ENCODE measurements around the gene FOXE1. TPM values are rescaled to one million over a fixed set of nuclear protein-coding genes. Genes with fewer than 3 reads are reported as not detected.

Gene FOXE1
- total and polyA plus RNA-seq, 7 donors = not detected

DNA sequence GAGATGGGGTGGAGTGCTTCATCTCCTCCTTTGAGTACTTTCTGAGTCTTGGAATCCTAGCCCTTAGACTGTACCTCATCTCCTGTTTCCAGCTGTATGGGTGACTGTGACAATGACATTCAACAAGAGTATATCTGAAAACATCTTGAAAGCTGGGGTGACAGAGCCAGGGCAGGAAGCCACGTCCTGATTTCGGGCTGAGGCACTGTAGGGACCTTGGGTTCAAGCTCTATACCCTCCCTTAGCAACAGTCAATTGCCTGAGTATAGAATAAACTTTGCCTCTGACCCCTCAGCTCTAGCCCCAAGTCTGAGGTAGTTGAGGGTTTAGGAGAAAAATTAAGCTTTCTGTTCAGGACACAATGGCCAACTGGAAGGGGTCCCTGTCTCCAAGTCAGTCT lies 6.3 kb downstream of the FOXE1 start:
- H3K4me3 ChIP-seq = no peak overlapping the region
- H3K9me3 ChIP-seq = no peaks in the 10 kb centered on the region
- peaks cover 39 to 99% (median 76%) of the 10 kb centered on the region in 3 donors for H3K27me3 ChIP-seq
- H3K36me3 ChIP-seq = no peaks in the 10 kb centered on the region
- intact Hi-C loops (cut with DNase I) = no loop called here
- 49 to 61% methylated on average over 2 of the region's 2 CpGs for WGBS, 2 donors
- peaks cover 0 to 16% (median under 1%) of the 10 kb centered on the region in 4 donors for H3K4me1 ChIP-seq
- no peak for DNase-seq
- H3K27ac ChIP-seq = no peak overlapping the region
- no peak for TF ChIP-seq POLR2AphosphoS5 (IDR thresholded peaks at IDR 0.05)
- TF ChIP-seq, protein P1, sequence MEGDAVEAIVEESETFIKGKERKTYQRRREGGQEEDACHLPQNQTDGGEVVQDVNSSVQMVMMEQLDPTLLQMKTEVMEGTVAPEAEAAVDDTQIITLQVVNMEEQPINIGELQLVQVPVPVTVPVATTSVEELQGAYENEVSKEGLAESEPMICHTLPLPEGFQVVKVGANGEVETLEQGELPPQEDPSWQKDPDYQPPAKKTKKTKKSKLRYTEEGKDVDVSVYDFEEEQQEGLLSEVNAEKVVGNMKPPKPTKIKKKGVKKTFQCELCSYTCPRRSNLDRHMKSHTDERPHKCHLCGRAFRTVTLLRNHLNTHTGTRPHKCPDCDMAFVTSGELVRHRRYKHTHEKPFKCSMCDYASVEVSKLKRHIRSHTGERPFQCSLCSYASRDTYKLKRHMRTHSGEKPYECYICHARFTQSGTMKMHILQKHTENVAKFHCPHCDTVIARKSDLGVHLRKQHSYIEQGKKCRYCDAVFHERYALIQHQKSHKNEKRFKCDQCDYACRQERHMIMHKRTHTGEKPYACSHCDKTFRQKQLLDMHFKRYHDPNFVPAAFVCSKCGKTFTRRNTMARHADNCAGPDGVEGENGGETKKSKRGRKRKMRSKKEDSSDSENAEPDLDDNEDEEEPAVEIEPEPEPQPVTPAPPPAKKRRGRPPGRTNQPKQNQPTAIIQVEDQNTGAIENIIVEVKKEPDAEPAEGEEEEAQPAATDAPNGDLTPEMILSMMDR (IDR thresholded peaks at IDR 0.05) = no peak
- TF ChIP-seq EP300 (IDR thresholded peaks at IDR 0.05) = no peak
- TF ChIP-seq POLR2A (IDR thresholded peaks at IDR 0.05) = no peak

DNA sequence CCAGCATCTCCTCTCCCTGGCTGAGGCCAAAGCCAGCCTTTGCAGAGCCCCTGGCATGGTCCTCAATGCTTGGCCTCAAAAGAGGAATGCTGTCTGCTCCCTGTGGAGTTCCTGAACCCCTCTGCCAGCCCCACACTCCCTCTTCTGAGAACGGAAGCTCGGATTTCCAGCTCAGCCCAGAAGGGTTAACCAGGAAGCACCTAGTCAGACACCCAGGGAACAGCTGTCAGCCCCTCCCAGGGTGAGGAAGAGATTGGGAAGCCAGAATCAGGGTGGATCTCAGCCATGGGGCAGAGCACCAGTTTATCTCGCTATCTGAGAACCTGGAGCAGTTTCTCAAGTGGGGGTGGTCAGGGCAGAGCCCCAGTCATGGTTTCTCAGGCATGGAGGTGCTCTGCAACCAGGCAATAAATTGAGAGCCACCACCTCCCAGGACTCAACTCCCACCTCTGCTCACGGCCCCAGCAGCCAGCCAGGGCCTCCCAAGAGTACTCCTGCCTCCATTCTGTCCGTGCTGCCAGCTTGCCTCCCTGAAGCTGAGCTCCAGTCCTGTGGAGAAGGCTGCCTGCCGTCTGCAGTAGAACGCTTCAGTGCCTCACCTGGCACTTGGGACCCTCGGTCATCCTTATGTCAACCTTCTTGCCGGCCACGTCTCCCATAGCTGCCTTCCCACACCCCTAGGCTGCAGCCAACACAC lies 7.6 kb downstream of the FOXE1 start:
- Histone ChIP-seq H3K27ac (no peak overlapping the region), H3K4me1 (peaks cover 0 to 12% (median 0%) of the 10 kb centered on the region in 4 donors), H3K36me3 (no peaks in the 10 kb centered on the region), H3K9me3 (no peaks in the 10 kb centered on the region), H3K27me3 (peaks cover 29 to 99% (median 63%) of the 10 kb centered on the region in 3 donors), H3K4me3 (no peak overlapping the region)
- intact Hi-C loops (cut with DNase I) = no loop called here
- TF ChIP-seq, protein P1 (IDR thresholded peaks at IDR 0.05) = no peak
- no peak for TF ChIP-seq POLR2AphosphoS5 (IDR thresholded peaks at IDR 0.05)
- no peak for TF ChIP-seq EP300 (IDR thresholded peaks at IDR 0.05)
- TF ChIP-seq POLR2A (IDR thresholded peaks at IDR 0.05) = no peak
- DNase-seq = no peak
- 47 to 67% methylated on average over 10 of the region's 10 CpGs for WGBS, 2 donors

DNA sequence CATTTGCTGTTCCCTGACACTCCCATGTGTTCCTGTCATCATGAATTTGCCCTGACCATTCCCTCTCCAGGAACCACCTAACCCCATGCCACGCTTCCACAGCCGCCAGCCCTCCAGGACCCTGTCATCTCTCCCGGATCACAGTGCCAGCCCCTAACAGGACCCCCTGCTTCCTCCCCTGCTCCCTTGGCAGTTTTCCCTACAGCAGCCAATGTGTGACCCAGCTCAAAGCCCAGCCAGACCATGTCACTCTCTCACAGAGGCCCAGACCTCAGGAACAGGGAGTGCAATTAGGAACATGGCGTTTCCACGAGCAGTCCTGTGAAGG lies 8.1 kb downstream of the FOXE1 start:
- WGBS, 2 donors = 80 to 87% methylated on average over 5 of the region's 5 CpGs

DNA sequence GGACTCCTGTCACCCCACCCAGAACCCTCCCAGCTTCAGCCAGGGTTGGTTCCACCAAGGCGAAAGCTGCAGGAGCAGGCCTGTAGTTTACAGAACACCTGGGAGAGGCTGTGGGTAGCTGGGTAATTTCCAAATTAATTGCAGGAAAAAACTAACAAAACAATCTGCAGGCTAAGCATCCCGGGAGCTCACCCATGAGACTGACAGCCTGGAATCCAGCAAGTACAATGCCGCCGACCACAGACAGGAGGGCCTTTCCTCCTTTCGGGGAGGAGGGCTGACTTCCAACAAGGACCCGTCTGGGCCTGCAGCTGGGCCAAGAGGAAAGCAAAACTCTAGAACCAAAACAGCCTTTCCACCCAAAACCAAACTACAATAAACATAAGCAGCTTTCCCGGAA lies 10.3 kb downstream of the FOXE1 start:
- Histone ChIP-seq H3K4me3 (no peak overlapping the region), H3K27ac (no peak overlapping the region), H3K36me3 (no peaks in the 10 kb centered on the region), H3K27me3 (peaks cover 9 to 82% (median 37%) of the 10 kb centered on the region in 3 donors), H3K9me3 (peaks cover 0 to 8% (median 4%) of the 10 kb centered on the region in 4 donors), H3K4me1 (peaks cover 0 to under 1% (median 0%) of the 10 kb centered on the region in 4 donors)
- intact Hi-C loops (cut with DNase I) = no loop called here
- TF ChIP-seq POLR2A (IDR thresholded peaks at IDR 0.05) (no peak), EP300 (IDR thresholded peaks at IDR 0.05) (no peak), POLR2AphosphoS5 (IDR thresholded peaks at IDR 0.05) (no peak)
- TF ChIP-seq, protein P1 (IDR thresholded peaks at IDR 0.05) = no peak
- no peak for DNase-seq
- WGBS, 2 donors = 76 to 81% methylated on average over 7 of the region's 7 CpGs

More for the DNA sequence above, 8.1 kb downstream of the FOXE1 start:
- no peaks in the 10 kb centered on the region for H3K36me3 ChIP-seq
- H3K4me3 ChIP-seq = no peak overlapping the region
- peaks cover 0 to 12% (median 0%) of the 10 kb centered on the region in 4 donors for H3K4me1 ChIP-seq
- peaks cover 25 to 99% (median 58%) of the 10 kb centered on the region in 3 donors for H3K27me3 ChIP-seq
- TF ChIP-seq, protein P1 (IDR thresholded peaks at IDR 0.05) = no peak
- no peak for TF ChIP-seq EP300 (IDR thresholded peaks at IDR 0.05)
- TF ChIP-seq POLR2AphosphoS5 (IDR thresholded peaks at IDR 0.05) = no peak
- no peak for TF ChIP-seq POLR2A (IDR thresholded peaks at IDR 0.05)
- peaks cover 0 to 4% (median 1%) of the 10 kb centered on the region in 4 donors for H3K9me3 ChIP-seq
- intact Hi-C loops (cut with DNase I) = no loop called here
- no peak overlapping the region for H3K27ac ChIP-seq
- no peak for DNase-seq
